HCT116 (cell line): ENCODE results near the gene SQSTM1. TPM values are rescaled to one million over a fixed set of nuclear protein-coding genes. Genes with fewer than 3 reads are reported as not detected.

ENCODE experiments used
- ATAC-seq: fragments of 200-7000 bp; cut with Tn5 transposase; 2 replicates; pipeline ENCODE4 v1.9.1; 2020; ENCODE audit warnings: mild to moderate bottlenecking, moderate library complexity
- BruUV-seq: library from RNA; stranded (reverse); fragments of 400-500 nt; replicated peaks from 2 replicates; lab custom pipeline; 2021; lab: Mats Ljungman, UMichigan
- CTCF ChIA-PET: fragments of 300-600 bp; sonication (Branson Sonifier 250); formaldehyde crosslinking; loops from one replicate; lab custom pipeline; 2021; ENCODE audit warnings: antibody characterized with exemption; lab: Charles Lee
- POLR2A ChIA-PET: fragments of 300-600, 350-600 bp; sonication (Branson Sonifier 250); formaldehyde crosslinking; loops from one replicate; lab custom pipeline; 2021; ENCODE audit warnings: antibody characterized with exemption; lab: Charles Lee
- RAD21 ChIA-PET, 2 experiments: fragments of 300-600 bp; sonication (Branson Sonifier 250); formaldehyde crosslinking; loops; one replicate each; lab custom pipeline; 2023; ENCODE audit warnings: low total read pairs in 2 of 2; ENCODE audit not compliant: uncharacterized antibody in 2 of 2, unreplicated experiment in 2 of 2, low non-redundant PET in 1 of 2; lab: Charles Lee
- DNase-seq: peaks from one replicate; pipeline ENCODE4 v3.0.0-alpha.2; 2010; ENCODE audit warnings: low read depth, low spot score
- H2AFZ ChIP-seq: fragments of 200-600 bp; shearing (Covaris generic), sonication (generic); 2 replicates; pipeline ENCODE4 v1.6.1; 2017; ENCODE audit warnings: low read depth, mixed run types, mixed read lengths, antibody characterized with exemption, low read length; ENCODE audit not compliant: poor library complexity, severe bottlenecking
- H3K27ac ChIP-seq: 2 replicates; pipeline ENCODE4 v1.5.1; 2012; ENCODE audit warnings: low read depth, low read length
- H3K27me3 ChIP-seq: fragments of 200-600 bp; sonication (generic); 2 replicates; pipeline ENCODE4 v1.6.1; 2016; ENCODE audit warnings: mixed run types, low read length, mixed read lengths; ENCODE audit not compliant: insufficient read depth
- H3K36me3 ChIP-seq, 2 experiments: fragments of 200-500 bp in 1 of 2; fragments of 200-600 bp in 1 of 2; sonication (Bioruptor generic) in 1 of 2; sonication (generic) in 1 of 2; 2 replicates each; pipeline versions ENCODE4 v1.5.1 to v1.6.1; 2014 to 2016; ENCODE audit warnings: low read length in 2 of 2, inconsistent platforms in 1 of 2, mixed read lengths in 1 of 2, mixed run types in 1 of 2; ENCODE audit not compliant: insufficient read depth in 2 of 2, control insufficient read depth in 1 of 2
- H3K4me1 ChIP-seq, 2 experiments: fragments of 200-600 bp in 1 of 2; sonication (generic) in 1 of 2; 2 replicates each; pipeline versions ENCODE4 v1.5.1 to v1.6.1; 2012 to 2017; ENCODE audit warnings: low read length in 2 of 2, inconsistent platforms in 1 of 2, mild to moderate bottlenecking in 1 of 2, mixed read lengths in 1 of 2, mixed run types in 1 of 2, moderate library complexity in 1 of 2; ENCODE audit not compliant: insufficient read depth in 2 of 2, control insufficient read depth in 1 of 2
- H3K4me2 ChIP-seq: fragments of 200-600 bp; sonication (generic); 2 replicates; pipeline ENCODE4 v1.6.1; 2017; ENCODE audit warnings: mixed run types, low read length, mixed read lengths
- H3K4me3 ChIP-seq, 2 experiments: fragments of 200-600 bp in 1 of 2; sonication (generic) in 1 of 2; replicated peaks in 1 of 2; 2 replicates each; pipeline ENCODE4 v1.5.1; 2011 to 2016; ENCODE audit warnings: low read length in 2 of 2, control low read depth in 1 of 2, low read depth in 1 of 2, mild to moderate bottlenecking in 1 of 2, mixed read lengths in 1 of 2, mixed run types in 1 of 2
- H3K79me2 ChIP-seq: fragments of 200-600 bp; sonication (generic); 2 replicates; pipeline ENCODE4 v1.6.1; 2017; ENCODE audit warnings: mild to moderate bottlenecking, mixed run types, low read length, moderate library complexity, mixed read lengths; ENCODE audit not compliant: insufficient read depth
- H3K9ac ChIP-seq: fragments of 200-600 bp; sonication (generic); 2 replicates; pipeline ENCODE4 v1.6.1; 2016; ENCODE audit warnings: low read length, mixed read lengths
- H3K9me2 ChIP-seq: fragments of 200-600 bp; sonication (generic), shearing (Covaris generic); 2 replicates; pipeline ENCODE4 v1.6.1; 2017; ENCODE audit warnings: mixed run types, mild to moderate bottlenecking, moderate library complexity; ENCODE audit not compliant: insufficient read depth
- H3K9me3 ChIP-seq, 2 experiments: fragments of 200-500 bp in 1 of 2; fragments of 200-600 bp in 1 of 2; sonication (Bioruptor generic) in 1 of 2; sonication (generic) in 1 of 2; 2 replicates each; pipeline ENCODE4 v1.6.1; 2014 to 2017; ENCODE audit warnings: low read length in 2 of 2, mixed read lengths in 2 of 2, inconsistent platforms in 1 of 2, low read depth in 1 of 2, mild to moderate bottlenecking in 1 of 2, mixed run types in 1 of 2, moderate library complexity in 1 of 2; ENCODE audit not compliant: control insufficient read depth in 1 of 2, insufficient read depth in 1 of 2
- H4K20me1 ChIP-seq: fragments of 200-600 bp; sonication (generic), shearing (Covaris generic); 2 replicates; pipeline ENCODE4 v1.6.1; 2017; ENCODE audit warnings: mixed run types, mild to moderate bottlenecking, moderate library complexity; ENCODE audit not compliant: insufficient read depth
- CBX3 ChIP-seq: IDR thresholded peaks from 2 replicates; pipeline ENCODE4 v1.6.1; 2012; ENCODE audit warnings: low read depth
- CEBPB ChIP-seq: IDR thresholded peaks from 2 replicates; pipeline ENCODE4 v1.6.1; 2012; ENCODE audit warnings: low read depth
- EGR1 ChIP-seq: IDR thresholded peaks from 2 replicates; pipeline ENCODE4 v1.6.1; 2012; ENCODE audit warnings: low read depth
- ELF1 ChIP-seq: IDR thresholded peaks from 2 replicates; pipeline ENCODE4 v1.6.1; 2012; ENCODE audit warnings: low read depth, borderline replicate concordance
- EZH2phosphoT487 ChIP-seq: fragments of 200-600 bp; IDR thresholded peaks from 2 replicates; pipeline ENCODE4 v1.6.1; 2018; ENCODE audit warnings: antibody characterized with exemption, borderline replicate concordance
- JUND ChIP-seq: IDR thresholded peaks from 2 replicates; pipeline ENCODE4 v1.6.1; 2012
- SP1 ChIP-seq: IDR thresholded peaks from 2 replicates; pipeline ENCODE4 v1.6.1; 2012; ENCODE audit warnings: low read depth
- ZFX ChIP-seq: fragments of 450-650 bp; IDR thresholded peaks from 2 replicates; pipeline ENCODE4 v1.6.1; 2017
- intact Hi-C: fragments of 100-400 bp; cut with micrococcal nuclease; formaldehyde crosslinking; loops from 2 replicates; pipeline ENCODE4 v1.10.0; 2022
- total RNA-seq: library from RNA; stranded (reverse); gene quantifications from one replicate; pipeline ENCODE4 v1.2.1, GENCODE V29; 2021; ENCODE audit not compliant: unreplicated experiment
- TF ChIP-seq, protein P1 (sequence below): IDR thresholded peaks from 2 replicates; pipeline ENCODE4 v1.6.1; 2012
- TF ChIP-seq, protein P2 (sequence below): IDR thresholded peaks from 2 replicates; pipeline ENCODE4 v1.6.1; 2012; ENCODE audit warnings: low read depth

The SQSTM1 gene
- total RNA-seq, 1 experiment from 2014 or later = 299 TPM

DNA sequence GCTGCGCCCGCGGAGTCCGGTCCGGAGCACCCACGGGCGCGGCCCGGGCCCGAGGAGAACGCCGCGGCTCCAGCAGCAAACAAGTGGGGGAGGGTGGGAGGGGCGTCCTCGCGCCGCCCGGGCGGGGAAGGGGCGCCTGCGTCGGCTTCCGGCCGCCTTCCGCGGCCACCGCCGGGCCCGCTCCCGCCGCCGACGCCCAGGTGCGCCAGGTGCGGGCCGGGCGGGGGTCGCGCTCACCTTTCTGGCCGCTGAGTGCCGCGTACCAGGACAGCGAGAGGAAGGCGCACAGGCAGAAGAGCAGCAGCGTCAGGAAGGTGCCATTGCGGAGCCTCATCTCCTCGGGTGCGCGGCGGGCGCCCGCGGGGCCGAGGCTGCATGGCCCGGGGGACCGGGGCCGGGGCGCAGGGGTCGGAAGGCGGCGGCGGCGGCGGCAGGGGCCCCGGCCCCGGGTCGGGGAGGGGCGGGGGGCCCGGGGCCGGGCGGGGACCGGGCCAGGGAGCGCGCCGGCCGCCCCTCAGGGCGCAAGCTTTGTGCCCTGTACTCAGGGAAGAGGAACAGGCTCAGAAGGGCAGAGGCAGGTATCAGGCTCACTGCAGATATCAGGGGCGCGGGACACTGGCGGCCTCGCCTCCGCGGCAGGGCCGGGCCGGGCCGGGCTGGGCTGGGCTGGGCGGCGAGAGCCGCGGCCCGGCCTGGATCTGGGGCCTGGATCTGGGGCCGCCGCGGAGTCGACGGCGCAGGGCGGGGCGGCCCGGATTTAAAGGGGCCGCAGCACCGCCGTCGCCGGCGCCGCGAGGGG, 14.3 kb upstream of the SQSTM1 start, which contains the start of gene MGAT4B (continued):
- peak; percentile 83 for TF ChIP-seq ZFX
- TF ChIP-seq CBX3 = no peak
- no peak for TF ChIP-seq CEBPB
- no peak for TF ChIP-seq JUND
- TF ChIP-seq, protein P1, sequence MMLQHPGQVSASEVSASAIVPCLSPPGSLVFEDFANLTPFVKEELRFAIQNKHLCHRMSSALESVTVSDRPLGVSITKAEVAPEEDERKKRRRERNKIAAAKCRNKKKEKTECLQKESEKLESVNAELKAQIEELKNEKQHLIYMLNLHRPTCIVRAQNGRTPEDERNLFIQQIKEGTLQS = no peak

DNA sequence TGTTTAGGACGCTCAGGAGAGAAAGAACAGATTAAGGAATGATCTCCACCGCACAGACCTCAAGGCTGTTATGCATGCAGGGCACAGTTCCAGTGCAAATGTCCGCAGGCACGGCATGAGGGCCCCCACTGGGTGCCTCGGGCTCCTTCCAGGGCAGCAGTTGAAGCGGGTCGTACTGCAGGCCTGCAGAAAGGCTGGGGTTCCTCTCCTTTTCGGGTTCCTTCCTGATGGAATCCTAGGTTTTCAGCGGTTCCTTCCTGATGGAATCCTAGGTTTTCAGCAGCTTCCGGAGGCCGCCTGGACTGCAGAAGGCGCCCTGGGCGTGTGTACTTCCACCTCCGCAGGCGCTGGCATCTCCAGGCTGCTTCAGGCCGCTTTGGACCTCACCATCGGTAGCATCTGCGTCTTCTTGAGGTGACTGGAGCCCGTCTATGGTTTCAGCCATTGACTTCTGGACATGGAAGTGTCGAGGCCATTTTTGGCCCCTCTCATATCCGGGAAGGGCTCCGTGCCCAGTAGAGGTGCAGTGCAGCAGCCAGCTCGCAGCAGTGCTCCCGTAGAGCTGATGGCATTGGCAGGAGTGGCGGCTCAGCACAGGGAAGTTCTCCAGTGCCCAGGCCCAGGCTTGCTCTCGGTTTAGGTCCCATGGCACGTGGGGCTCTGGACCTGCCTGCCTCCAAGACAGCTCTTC, 8.4 kb upstream of the SQSTM1 start:
- Histone ChIP-seq H3K27me3 (no peaks in the 10 kb centered on the region), H3K4me2 (no peak overlapping the region), H3K4me3 (no peak overlapping the region), H3K4me1 (peaks cover 11 to 22% of the 10 kb centered on the region in 2 experiments), H3K36me3 (peaks cover 19 to 24% of the 10 kb centered on the region in 2 experiments; a peak in 3 of 4 replicates), H3K79me2 (peaks cover 9% of the 10 kb centered on the region), H3K9ac (no peak overlapping the region), H3K9me2 (no peaks in the 10 kb centered on the region), H4K20me1 (no peaks in the 10 kb centered on the region), H3K9me3 (no peaks in the 10 kb centered on the region), H3K27ac (no peak overlapping the region), H2AFZ (no peak overlapping the region)
- no peak for ATAC-seq
- RAD21 ChIA-PET = no interaction called here
- POLR2A ChIA-PET = interaction anchor here (1.8 kb wide), 1 partner anchor 8 kb away, joined by 18 read pairs; the partner anchor contains the start of gene SQSTM1
- intact Hi-C loops = no loop called here
- no TSS peak for BruUV-seq
- no peak for TF ChIP-seq ELF1
- no peak for TF ChIP-seq JUND
- TF ChIP-seq EZH2phosphoT487 = no peak
- TF ChIP-seq, protein P2, sequence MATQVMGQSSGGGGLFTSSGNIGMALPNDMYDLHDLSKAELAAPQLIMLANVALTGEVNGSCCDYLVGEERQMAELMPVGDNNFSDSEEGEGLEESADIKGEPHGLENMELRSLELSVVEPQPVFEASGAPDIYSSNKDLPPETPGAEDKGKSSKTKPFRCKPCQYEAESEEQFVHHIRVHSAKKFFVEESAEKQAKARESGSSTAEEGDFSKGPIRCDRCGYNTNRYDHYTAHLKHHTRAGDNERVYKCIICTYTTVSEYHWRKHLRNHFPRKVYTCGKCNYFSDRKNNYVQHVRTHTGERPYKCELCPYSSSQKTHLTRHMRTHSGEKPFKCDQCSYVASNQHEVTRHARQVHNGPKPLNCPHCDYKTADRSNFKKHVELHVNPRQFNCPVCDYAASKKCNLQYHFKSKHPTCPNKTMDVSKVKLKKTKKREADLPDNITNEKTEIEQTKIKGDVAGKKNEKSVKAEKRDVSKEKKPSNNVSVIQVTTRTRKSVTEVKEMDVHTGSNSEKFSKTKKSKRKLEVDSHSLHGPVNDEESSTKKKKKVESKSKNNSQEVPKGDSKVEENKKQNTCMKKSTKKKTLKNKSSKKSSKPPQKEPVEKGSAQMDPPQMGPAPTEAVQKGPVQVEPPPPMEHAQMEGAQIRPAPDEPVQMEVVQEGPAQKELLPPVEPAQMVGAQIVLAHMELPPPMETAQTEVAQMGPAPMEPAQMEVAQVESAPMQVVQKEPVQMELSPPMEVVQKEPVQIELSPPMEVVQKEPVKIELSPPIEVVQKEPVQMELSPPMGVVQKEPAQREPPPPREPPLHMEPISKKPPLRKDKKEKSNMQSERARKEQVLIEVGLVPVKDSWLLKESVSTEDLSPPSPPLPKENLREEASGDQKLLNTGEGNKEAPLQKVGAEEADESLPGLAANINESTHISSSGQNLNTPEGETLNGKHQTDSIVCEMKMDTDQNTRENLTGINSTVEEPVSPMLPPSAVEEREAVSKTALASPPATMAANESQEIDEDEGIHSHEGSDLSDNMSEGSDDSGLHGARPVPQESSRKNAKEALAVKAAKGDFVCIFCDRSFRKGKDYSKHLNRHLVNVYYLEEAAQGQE = no peak
- no peak for TF ChIP-seq ZFX
- TF ChIP-seq SP1 = no peak
- TF ChIP-seq CBX3 = no peak
- TF ChIP-seq EGR1 = no peak
- CTCF ChIA-PET = no interaction called here
- DNase-seq = no peak
